Measurements from ENCODE around the gene EDC3. TPM values are rescaled to one million over a fixed set of nuclear protein-coding genes. Genes with fewer than 3 reads are reported as not detected.
"Not testable (repeated sequence)": the region's sequence is repeated elsewhere in the genome, so short reads cannot be mapped to it uniquely, and the experiment has no call there.

EDC3 gene
- total RNA-seq, 2 experiments from 2014 or later, result 11.0 to 11.1 TPM

DNA sequence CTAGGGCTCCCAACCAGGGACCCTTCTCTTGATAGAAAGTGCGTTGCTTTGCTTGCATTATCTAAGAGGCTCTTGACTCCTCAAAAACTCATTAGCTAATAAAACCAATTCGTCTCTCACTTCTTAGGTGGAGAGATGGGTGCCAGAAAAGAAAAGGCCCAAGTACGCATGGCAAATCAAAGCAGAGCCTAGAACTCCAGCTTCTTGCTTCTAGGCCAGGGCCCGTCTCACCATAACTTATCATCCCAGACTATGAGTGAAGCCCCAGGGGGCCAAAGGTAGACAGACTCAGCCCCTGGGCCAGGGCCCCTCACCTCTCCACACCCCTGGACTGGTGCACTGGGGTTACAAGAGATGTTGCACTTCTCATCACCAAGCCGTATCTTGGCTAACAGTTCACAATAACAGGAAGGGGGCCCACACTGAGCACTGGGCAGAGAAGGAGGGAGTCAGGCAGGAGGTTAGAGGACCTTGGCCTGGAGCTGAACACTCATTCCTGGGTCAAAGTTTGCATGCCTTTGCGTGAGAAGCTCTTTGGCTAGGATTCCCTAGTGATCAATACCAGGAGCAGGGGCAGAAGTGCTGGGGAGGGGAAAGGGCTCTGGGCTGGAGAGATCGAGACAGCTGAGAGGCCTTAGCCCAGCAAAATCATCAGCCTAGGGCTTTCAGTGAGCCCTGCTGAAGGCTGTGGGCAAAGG is 34.9 kb upstream of the EDC3 start:
- Histone ChIP-seq H3K9me3 (ENCODE audit: control insufficient read depth in 1 of 2, insufficient read depth in 1 of 2, low read length in 2 of 2) (no peaks in the 10 kb centered on the region), H3K4me3 (ENCODE audit: low read length) (no peak overlapping the region), H3K27ac (ENCODE audit: low read depth in 1 of 2, low read length in 2 of 2) (no peak overlapping the region), H3K36me3 (ENCODE audit: insufficient read depth, low read length) (no peaks in the 10 kb centered on the region), H3K27me3 (ENCODE audit: control insufficient read depth in 1 of 2, insufficient read depth in 2 of 2, low read length in 2 of 2) (peaks cover 9 to 18% of the 10 kb centered on the region in 2 experiments), H3K4me1 (ENCODE audit: insufficient read depth, low read length) (peaks cover 13% of the 10 kb centered on the region)
- H3K4me3 Mint-ChIP-seq, result no peak overlapping the region
- H3K36me3 Mint-ChIP-seq (ENCODE audit: low read depth), result no peaks in the 10 kb centered on the region
- intact Hi-C loops (cut with DNase I, micrococcal nuclease), result no loop called here
- no peak for DNase-seq
- no peaks in the 10 kb centered on the region for H3K9me3 Mint-ChIP-seq
- CTCF ChIA-PET, result no interaction called here
- POLR2A ChIA-PET, result no interaction called here
- peaks cover 33% of the 10 kb centered on the region for H3K27me3 Mint-ChIP-seq
- TF ChIP-seq, protein P1, sequence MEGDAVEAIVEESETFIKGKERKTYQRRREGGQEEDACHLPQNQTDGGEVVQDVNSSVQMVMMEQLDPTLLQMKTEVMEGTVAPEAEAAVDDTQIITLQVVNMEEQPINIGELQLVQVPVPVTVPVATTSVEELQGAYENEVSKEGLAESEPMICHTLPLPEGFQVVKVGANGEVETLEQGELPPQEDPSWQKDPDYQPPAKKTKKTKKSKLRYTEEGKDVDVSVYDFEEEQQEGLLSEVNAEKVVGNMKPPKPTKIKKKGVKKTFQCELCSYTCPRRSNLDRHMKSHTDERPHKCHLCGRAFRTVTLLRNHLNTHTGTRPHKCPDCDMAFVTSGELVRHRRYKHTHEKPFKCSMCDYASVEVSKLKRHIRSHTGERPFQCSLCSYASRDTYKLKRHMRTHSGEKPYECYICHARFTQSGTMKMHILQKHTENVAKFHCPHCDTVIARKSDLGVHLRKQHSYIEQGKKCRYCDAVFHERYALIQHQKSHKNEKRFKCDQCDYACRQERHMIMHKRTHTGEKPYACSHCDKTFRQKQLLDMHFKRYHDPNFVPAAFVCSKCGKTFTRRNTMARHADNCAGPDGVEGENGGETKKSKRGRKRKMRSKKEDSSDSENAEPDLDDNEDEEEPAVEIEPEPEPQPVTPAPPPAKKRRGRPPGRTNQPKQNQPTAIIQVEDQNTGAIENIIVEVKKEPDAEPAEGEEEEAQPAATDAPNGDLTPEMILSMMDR (IDR thresholded peaks at IDR 0.05), result no peak
- H3K27ac Mint-ChIP-seq, result no peak overlapping the region
- ATAC-seq (ENCODE audit: poor library complexity), result no peak
- H3K4me1 Mint-ChIP-seq (ENCODE audit: low read depth), result no peaks in the 10 kb centered on the region

- Histone ChIP-seq H3K27me3 (ENCODE audit: control insufficient read depth in 1 of 2, insufficient read depth in 2 of 2, low read length in 2 of 2) (peaks cover 9 to 13% of the 10 kb centered on the region in 2 experiments), H3K4me1 (ENCODE audit: insufficient read depth, low read length) (peaks cover 15% of the 10 kb centered on the region)
- H3K36me3 Mint-ChIP-seq (ENCODE audit: low read depth); H3K4me3 Mint-ChIP-seq; DNase-seq; H3K27ac ChIP-seq (ENCODE audit: low read depth in 1 of 2, low read length in 2 of 2); intact Hi-C loops (cut with DNase I, micrococcal nuclease); H3K9me3 ChIP-seq (ENCODE audit: control insufficient read depth in 1 of 2, insufficient read depth in 1 of 2, low read length in 2 of 2); H3K36me3 ChIP-seq (ENCODE audit: insufficient read depth, low read length); ATAC-seq (ENCODE audit: poor library complexity); CTCF ChIA-PET; POLR2A ChIA-PET; H3K4me1 Mint-ChIP-seq (ENCODE audit: low read depth); H3K27ac Mint-ChIP-seq; H3K9me3 Mint-ChIP-seq; H3K4me3 ChIP-seq (ENCODE audit: low read length): not testable (repeated sequence)
- H3K27me3 Mint-ChIP-seq, result peaks cover 27% of the 10 kb centered on the region
These were observed 33.5 kb upstream of the EDC3 start for GRCh38 chr15:74729372-74729771.

DNA sequence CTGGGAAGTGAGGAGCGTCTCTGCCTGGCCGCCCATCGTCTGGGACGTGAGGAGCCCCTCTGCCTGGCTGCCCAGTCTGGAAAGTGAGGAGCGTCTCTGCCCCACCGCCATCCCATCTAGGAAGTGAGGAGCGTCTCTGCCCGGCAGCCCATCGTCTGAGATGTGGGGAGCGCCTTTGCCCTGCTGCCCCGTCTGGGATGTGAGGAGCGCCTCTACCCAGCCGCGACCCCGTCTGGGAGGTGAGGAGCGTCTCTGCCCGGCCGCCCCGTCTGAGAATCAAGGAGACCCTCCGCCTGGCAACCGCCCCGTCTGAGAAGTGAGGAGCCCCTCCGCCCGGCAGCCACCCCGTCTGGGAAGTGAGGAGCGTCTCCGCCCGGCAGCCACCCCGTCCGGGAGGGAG is 32.9 kb upstream of the EDC3 start:
- ATAC-seq (ENCODE audit: poor library complexity); H3K4me1 Mint-ChIP-seq (ENCODE audit: low read depth); CTCF ChIA-PET; H3K9me3 Mint-ChIP-seq; intact Hi-C loops (cut with DNase I, micrococcal nuclease); H3K36me3 Mint-ChIP-seq (ENCODE audit: low read depth); H3K36me3 ChIP-seq (ENCODE audit: insufficient read depth, low read length); DNase-seq; H3K27ac ChIP-seq (ENCODE audit: low read depth in 1 of 2, low read length in 2 of 2); POLR2A ChIA-PET; H3K4me3 ChIP-seq (ENCODE audit: low read length); H3K27ac Mint-ChIP-seq; H3K4me3 Mint-ChIP-seq; H3K9me3 ChIP-seq (ENCODE audit: control insufficient read depth in 1 of 2, insufficient read depth in 1 of 2, low read length in 2 of 2): not testable (repeated sequence)
- Histone ChIP-seq H3K4me1 (ENCODE audit: insufficient read depth, low read length) (peaks cover 15% of the 10 kb centered on the region), H3K27me3 (ENCODE audit: control insufficient read depth in 1 of 2, insufficient read depth in 2 of 2, low read length in 2 of 2) (peaks cover 9 to 13% of the 10 kb centered on the region in 2 experiments)
- H3K27me3 Mint-ChIP-seq, result peaks cover 23% of the 10 kb centered on the region

DNA sequence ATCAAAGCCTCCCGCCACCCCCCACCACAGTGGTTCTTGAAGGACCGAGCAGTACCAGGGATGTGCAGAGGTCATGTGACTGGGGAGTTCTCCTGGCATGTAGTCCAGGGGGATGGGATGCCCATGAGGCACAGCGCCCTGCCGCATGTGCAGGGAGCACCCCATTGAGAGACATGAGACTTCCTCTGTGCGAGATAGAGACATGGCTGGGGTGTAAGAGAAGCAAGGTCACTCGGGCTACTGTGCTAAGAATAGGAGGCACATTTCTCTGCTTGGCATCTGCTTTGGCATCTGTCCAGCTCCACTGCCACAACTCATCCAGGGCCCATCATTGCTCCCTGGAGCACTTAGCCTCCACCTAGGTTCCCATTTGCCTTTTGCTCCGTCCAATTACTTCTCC is 31.9 kb upstream of the EDC3 start:
- no peaks in the 10 kb centered on the region for H3K9me3 Mint-ChIP-seq
- ATAC-seq (ENCODE audit: poor library complexity) (no peak), DNase-seq (no peak)
- Histone ChIP-seq H3K27ac (ENCODE audit: low read depth in 1 of 2, low read length in 2 of 2) (no peak overlapping the region), H3K9me3 (ENCODE audit: control insufficient read depth in 1 of 2, insufficient read depth in 1 of 2, low read length in 2 of 2) (no peaks in the 10 kb centered on the region), H3K4me3 (ENCODE audit: low read length) (no peak overlapping the region), H3K36me3 (ENCODE audit: insufficient read depth, low read length) (no peaks in the 10 kb centered on the region), H3K4me1 (ENCODE audit: insufficient read depth, low read length) (peaks cover 15% of the 10 kb centered on the region), H3K27me3 (ENCODE audit: control insufficient read depth in 1 of 2, insufficient read depth in 2 of 2, low read length in 2 of 2) (peaks cover 5 to 9% of the 10 kb centered on the region in 2 experiments)
- no peaks in the 10 kb centered on the region for H3K36me3 Mint-ChIP-seq (ENCODE audit: low read depth)
- H3K27ac Mint-ChIP-seq, result no peak overlapping the region
- TF ChIP-seq, protein P1 (IDR thresholded peaks at IDR 0.05), result no peak
- peak overlapping the region; percentile 54 for H3K4me3 Mint-ChIP-seq
- intact Hi-C loops (cut with DNase I, micrococcal nuclease), result loop anchor here in 1 of 2 experiments (2.0 kb wide), 1 partner anchor 31 kb away; the partner anchor contains the start of gene EDC3
- ChIA-PET POLR2A (interaction anchor here (0.6 kb wide), 1 partner anchor 1612 kb away, joined by 3 read pairs; no protein-coding TSS in a partner anchor), CTCF (no interaction called here)
- peaks cover 19% of the 10 kb centered on the region for H3K27me3 Mint-ChIP-seq
- H3K4me1 Mint-ChIP-seq (ENCODE audit: low read depth), result peaks cover 5% of the 10 kb centered on the region
